ENCODE results near the gene ESF1. TPM values are rescaled to one million over a fixed set of nuclear protein-coding genes. Genes with fewer than 3 reads are reported as not detected.

ESF1 gene
- total RNA-seq, result 11.1 and 12.1 TPM in 2 replicates

GRCh38 chr20:13784893-13785715, at the start of gene ESF1, which contains the start of gene NDUFAF5:
TSS of gene ESF1 (minus strand) at chr20:13784919. CDS start at chr20:13783140, 1,779 bp downstream.
TSS of gene NDUFAF5 (plus strand) at chr20:13785028. CDS start at chr20:13785069, 41 bp downstream.

Other genes starting within 250 kb of the ESF1 start
- gene TASP1, start 146.0 kb downstream of the ESF1 start, total RNA-seq, result 10.6 and 16.2 TPM in 2 replicates
- gene NDUFAF5, start 109 bp upstream of the ESF1 start, total RNA-seq, result 15.1 and 15.7 TPM in 2 replicates
- gene SEL1L2, start 205.7 kb upstream of the ESF1 start, total RNA-seq, result not detected in 2 replicates
- gene MACROD2, start 210.6 kb upstream of the ESF1 start, total RNA-seq, result 0.64 and 1.7 TPM in 2 replicates

Data from tracheal epithelial cell (primary cell).